K562 (cell line): ENCODE results near the gene LCA5L. TPM values are rescaled to one million over a fixed set of nuclear protein-coding genes. Genes with fewer than 3 reads are reported as not detected.

Experiments used
- ATAC-seq: fragments of 200-7000 bp; cut with Tn5 transposase; 3 replicates; pipeline ENCODE4 v1.9.1; 2020; ENCODE audit warnings: moderate library complexity
- BruUV-seq: library from RNA; stranded (reverse); fragments of 400-500 nt; replicated peaks from 2 replicates; lab custom pipeline; 2021; lab: Mats Ljungman, UMichigan
- CTCF ChIA-PET: fragments of 300-600 bp; formaldehyde crosslinking; extraction: SDS; loops from one replicate; lab custom pipeline; 2021; ENCODE audit warnings: low intra/inter-chr PET ratio; lab: Yijun Ruan, JAX
- POLR2A ChIA-PET: fragments of 300-600, 350-650 bp; sonication (Branson Sonifier 250); formaldehyde crosslinking; extraction: SDS; loops from one replicate; lab custom pipeline; 2021; ENCODE audit warnings: antibody characterized with exemption, inconsistent platforms; lab: Yijun Ruan, JAX
- DNase-seq, 4 experiments: peaks; one replicate each; pipeline versions ENCODE4 v3.0.0 to v3.0.0-alpha.2; 2011 to 2018; ENCODE audit warnings: low spot score in 3 of 4, mixed read lengths in 3 of 4; ENCODE audit errors: extremely low read depth in 1 of 4
- FAIRE-seq: peaks from 2 replicates; lab custom pipeline; 2011; peaks lifted over from hg19 to GRCh38; lab: Jason Lieb, UNC
- H2AFZ ChIP-seq: 2 replicates; pipeline ENCODE4 v1.6.0; 2011; ENCODE audit warnings: low read depth, low read length, control low read depth, inconsistent platforms
- H3K27ac ChIP-seq: fragments of 200-600 bp; 3 replicates; pipeline ENCODE4 v1.8.0; 2011; ENCODE audit warnings: low read depth, mild to moderate bottlenecking, control low read depth, inconsistent platforms, low read length, moderate library complexity, mixed read lengths; ENCODE audit errors: extremely low read depth
- H3K27me3 ChIP-seq, 2 experiments: fragments of 300-600 bp in 1 of 2; 2 replicates in 1 of 2; 3 replicates in 1 of 2; pipeline versions ENCODE4 v1.6.0 to v1.8.0; 2011; ENCODE audit warnings: inconsistent platforms in 2 of 2, low read length in 2 of 2, mild to moderate bottlenecking in 1 of 2, mixed read lengths in 1 of 2, moderate library complexity in 1 of 2; ENCODE audit not compliant: control insufficient read depth in 2 of 2, insufficient read depth in 2 of 2
- H3K36me3 ChIP-seq: fragments of 300-600 bp; 3 replicates; pipeline ENCODE4 v1.8.0; 2011; ENCODE audit warnings: mild to moderate bottlenecking, low read length, inconsistent platforms; ENCODE audit not compliant: control insufficient read depth, insufficient read depth
- H3K4me1 ChIP-seq, 2 experiments: fragments of 200-600 bp in 1 of 2; replicated peaks in 1 of 2; 2 replicates in 1 of 2; 3 replicates in 1 of 2; pipeline versions ENCODE4 v1.5.1 to v1.8.0; 2011; ENCODE audit warnings: inconsistent platforms in 2 of 2, low read length in 2 of 2, mild to moderate bottlenecking in 1 of 2, mixed read lengths in 1 of 2, moderate library complexity in 1 of 2; ENCODE audit not compliant: control insufficient read depth in 2 of 2, insufficient read depth in 2 of 2
- H3K4me2 ChIP-seq: 2 replicates; pipeline ENCODE4 v1.6.1; 2011; ENCODE audit warnings: low read length, control low read depth, inconsistent platforms, mixed read lengths; ENCODE audit not compliant: insufficient read depth
- H3K4me3 ChIP-seq: fragments of 200-600 bp; sonication (generic), shearing (Covaris generic); 2 replicates; pipeline ENCODE4 v1.5.1; 2016; ENCODE audit warnings: control low read depth, inconsistent platforms
- H3K79me2 ChIP-seq: fragments of 200-600 bp; 3 replicates; pipeline ENCODE4 v1.8.0; 2011; ENCODE audit warnings: low read length, inconsistent platforms; ENCODE audit not compliant: control insufficient read depth, insufficient read depth
- H3K9ac ChIP-seq, 2 experiments: 2 replicates each; pipeline versions ENCODE4 v1.6.0 to v1.6.1; 2011; ENCODE audit warnings: low read depth in 2 of 2, low read length in 2 of 2, control low read depth in 1 of 2, inconsistent platforms in 1 of 2, mild to moderate bottlenecking in 1 of 2, mixed read lengths in 1 of 2; ENCODE audit not compliant: insufficient read depth in 1 of 2
- H3K9me1 ChIP-seq: one replicate; pipeline ENCODE4 v1.6.0; 2011; ENCODE audit warnings: inconsistent platforms, mild to moderate bottlenecking, low read length, moderate library complexity; ENCODE audit not compliant: control insufficient read depth, insufficient read depth
- H3K9me3 ChIP-seq: replicated peaks from 2 replicates; pipeline ENCODE4 v1.5.1; 2011; ENCODE audit warnings: low read depth, low read length, inconsistent platforms; ENCODE audit not compliant: control insufficient read depth, insufficient read depth
- H4K20me1 ChIP-seq: replicated peaks from 2 replicates; pipeline ENCODE4 v1.6.1; 2011; ENCODE audit warnings: low read length, inconsistent platforms, mixed read lengths; ENCODE audit not compliant: control insufficient read depth, insufficient read depth
- CHAMP1 ChIP-seq: fragments of 450-650 bp; IDR thresholded peaks from 2 replicates; pipeline ENCODE4 v1.6.1; 2016; ENCODE audit warnings: mild to moderate bottlenecking
- CTCF ChIP-seq, 3 experiments: IDR thresholded peaks in 2 of 3; conservative IDR thresholded peaks in 1 of 3; 2 replicates each; pipeline ENCODE4 v1.5.1; 2011 to 2012; ENCODE audit warnings: low read length in 3 of 3, mild to moderate bottlenecking in 3 of 3, control low read depth in 2 of 3, improper control_type of control experiment in 1 of 3, inconsistent platforms in 1 of 3, low read depth in 1 of 3, mixed read lengths in 1 of 3, moderate library complexity in 1 of 3; ENCODE audit not compliant: insufficient read depth in 2 of 3
- DPF2 ChIP-seq: fragments of 450-650 bp; IDR thresholded peaks from 2 replicates; pipeline ENCODE4 v1.6.1; 2016
- FOSL1 ChIP-seq: fragments of 200-800 bp; sonication (Bioruptor generic); conservative IDR thresholded peaks from 2 replicates; pipeline ENCODE4 v1.6.1; 2016; ENCODE audit warnings: missing genetic modification characterization, missing compliant biosample characterization
- FOXK2 ChIP-seq, 2 experiments: fragments of 450-650 bp; IDR thresholded peaks in 1 of 2; conservative IDR thresholded peaks in 1 of 2; 2 replicates each; pipeline ENCODE4 v1.6.1; 2016; ENCODE audit warnings: low read depth in 2 of 2, mild to moderate bottlenecking in 1 of 2
- JUND ChIP-seq, 2 experiments: IDR thresholded peaks; 2 replicates in 1 of 2; 3 replicates in 1 of 2; pipeline ENCODE4 v1.6.1; 2011; ENCODE audit warnings: borderline replicate concordance in 2 of 2, low read depth in 2 of 2, low read length in 2 of 2, improper control_type of control experiment in 1 of 2, missing biosample characterization in 1 of 2, missing genetic modification characterization in 1 of 2, missing genetic modification reagents in 1 of 2
- L3MBTL2 ChIP-seq: fragments of 450-650 bp; IDR thresholded peaks from 2 replicates; pipeline ENCODE4 v1.6.1; 2016; ENCODE audit warnings: mild to moderate bottlenecking, moderate library complexity
- SMARCE1 ChIP-seq: fragments of 450-650 bp; IDR thresholded peaks from 2 replicates; pipeline ENCODE4 v1.7.1; 2016; ENCODE audit warnings: mild to moderate bottlenecking
- THRA ChIP-seq: fragments of 450-650 bp; IDR thresholded peaks from 2 replicates; pipeline ENCODE4 v1.6.1; 2017; ENCODE audit warnings: mild to moderate bottlenecking, moderate library complexity
- ZBTB7A ChIP-seq: IDR thresholded peaks from 2 replicates; pipeline ENCODE4 v1.6.1; 2011; ENCODE audit warnings: low read depth, mild to moderate bottlenecking, low read length, moderate library complexity, borderline replicate concordance; ENCODE audit not compliant: control insufficient read depth
- ZNF384 ChIP-seq: IDR thresholded peaks from 2 replicates; pipeline ENCODE4 v1.6.1; 2012; ENCODE audit warnings: low read depth, low read length, improper control_type of control experiment
- WGBS: fragments of 100-300 bp; shearing (Covaris generic); methylation state at CpG from one replicate; pipeline ENCODE4 v1.1.6; 2016; ENCODE audit warnings: low coverage, mixed read lengths; ENCODE audit not compliant: insufficient coverage; ENCODE audit errors: missing lambda C conversion rate; 5-methylcytosine and 5-hydroxymethylcytosine counted together
- in situ Hi-C: fragments of 300-500 bp; cut with MboI; formaldehyde crosslinking; loops from 4 replicates; pipeline ENCODE4 v1.15.0; 2018; ENCODE audit warnings: inconsistent platforms, mixed read lengths
- intact Hi-C: fragments of 100-400 bp; cut with micrococcal nuclease; formaldehyde crosslinking; loops from 2 replicates; pipeline ENCODE4 v1.14.2; 2022
- polyA plus RNA-seq, 8 experiments: library from polyadenylated mRNA; depleted of rRNA in 4 of 8; stranded (reverse) in 5 of 8; unstranded in 3 of 8; fragments of >200 nt; fragmentation: Nextera tagmentation in 2 of 8; fragmentation: Illumina TruSeq in 1 of 8; extraction: Ambion mirVana in 2 of 8; extraction: Trizol in 1 of 8; gene quantifications; 2 replicates each; pipeline versions ENCODE4 v1.2.1 to v1.2.3, GENCODE V29; 2011 to 2014; ENCODE audit warnings: inconsistent platforms in 1 of 8, missing spikeins in 1 of 8
- total RNA-seq, 7 experiments: library from RNA; depleted of rRNA in 6 of 7; stranded (reverse); fragments of >200 nt in 6 of 7; fragmentation: Illumina TruSeq in 2 of 7; extraction: Trizol in 2 of 7; gene quantifications; 2 replicates each; pipeline versions ENCODE4 v1.2.1 to v1.2.3, GENCODE V29; 2011 to 2021; ENCODE audit warnings: low replicate concordance in 1 of 7

LCA5L gene
- total and polyA plus RNA-seq, 9 of the 15 experiments (the other 6 are each of a cell fraction or from before 2014, with no cell fraction given), result 1.8 to 4.9 (median 3.8) TPM

GRCh38 chr21:39379986-39380891, 65.3 kb downstream of the LCA5L start (continued):
- TF ChIP-seq THRA, result no peak
- TF ChIP-seq, all 486 proteins: peak for 107

- Histone ChIP-seq H4K20me1 (no peaks in the 10 kb centered on the region), H3K9me1 (no peaks in the 10 kb centered on the region), H3K79me2 (peaks cover 12% of the 10 kb centered on the region; the same call in 2 of the 3 replicates), H2AFZ (peak overlapping the region; percentile 99), H3K4me2 (peak overlapping the region; percentile 75), H3K9ac (peak overlapping the region; percentile 61 to 72; a peak in 3 of 4 replicates), H3K27me3 (no peaks in the 10 kb centered on the region), H3K9me3 (no peaks in the 10 kb centered on the region), H3K27ac (peak overlapping the region; percentile 55; the same call in 2 of the 3 replicates), H3K4me1 (peaks cover 21 to 25% of the 10 kb centered on the region in 2 experiments), H3K36me3 (no peaks in the 10 kb centered on the region), H3K4me3 (no peak overlapping the region)
- ATAC-seq (peak; percentile 11), DNase-seq (peak; percentile 47 to 61 (median 56)), FAIRE-seq (peak; percentile 81)
- in situ Hi-C loops, result no loop called here
- no TSS peak for BruUV-seq
- ChIA-PET CTCF (no interaction called here), POLR2A (interaction anchor here (1.2 to 2.1 kb wide), 2 partner anchors 10 kb away, joined by 5 to 10 read pairs; no protein-coding TSS in a partner anchor)
- intact Hi-C loops, result no loop called here
- 51% methylated on average over 7 of the region's 7 CpGs for WGBS
- TF ChIP-seq ZBTB7A (peak; percentile 86), CTCF (IDR thresholded peaks at IDR 0.05 in 2 of 3, conservative IDR thresholded peaks at IDR 0.05 in 1 of 3; ENCODE audit: insufficient read depth in 2 of 3, low read depth in 1 of 3, low read length in 3 of 3) (peak; percentile 37 to 55 (median 40); a peak in 4 of 6 replicates), ZNF384 (peak; percentile 56; the same call in 1 of the 2 replicates), JUND (IDR thresholded peaks at IDR 0.05; ENCODE audit: borderline replicate concordance, low read depth, low read length) (0 out of 2 replicates have a peak, but pooled peaks have one; percentile 6), JUND (tag; IDR thresholded peaks at IDR 0.05; ENCODE audit: borderline replicate concordance, low read depth, low read length) (no peak; the same call in 2 of the 3 replicates), DPF2 (0 out of 2 replicates have a peak, but pooled peaks have one; percentile 20), CHAMP1 (no peak), FOSL1 (peak; percentile 43; the same call in 1 of the 2 replicates), FOXK2 (conservative IDR thresholded peaks at IDR 0.05 in 1 of 2, IDR thresholded peaks at IDR 0.05 in 1 of 2; ENCODE audit: low read depth in 2 of 2) (peak; percentile 40 to 50; a peak in 3 of 4 replicates), L3MBTL2 (0 out of 2 replicates have a peak, but pooled peaks have one; percentile 35), SMARCE1 (0 out of 2 replicates have a peak, but pooled peaks have one; percentile 21)
Measured at GRCh38 chr21:39377444-39378050, 68.0 kb downstream of the LCA5L start.
